Fibroblast of lung (primary cell): ENCODE measurements around the gene NUB1.

Experiments used
- CTCF ChIP-seq, 2 donors: IDR thresholded peaks in 1 of 2; conservative IDR thresholded peaks in 1 of 2; 1 replicate in 1 of 2; 2 replicates in 1 of 2; pipeline ENCODE4 v1.5.1; 2011 to 2012; ENCODE audit warnings: low read length in 2 of 2, control low read depth in 1 of 2, inconsistent platforms in 1 of 2, low read depth in 1 of 2, mild to moderate bottlenecking in 1 of 2
- EZH2 ChIP-seq: IDR thresholded peaks from 2 replicates; pipeline ENCODE4 v1.5.1; 2012; ENCODE audit warnings: low read length, control low read depth, mild to moderate bottlenecking; ENCODE audit errors: missing control alignments

GRCh38 chr7:151299940-151300645 is 41.5 kb upstream of the NUB1 start:
- TF ChIP-seq CTCF (conservative IDR thresholded peaks at IDR 0.05 in 1 of 2, IDR thresholded peaks at IDR 0.05 in 1 of 2; ENCODE audit: low read depth in 1 of 2, low read length in 2 of 2) (no peak), EZH2 (no peak)
